HFFc6 (cell line): ENCODE measurements around the gene CYP2D6. TPM values are rescaled to one million over a fixed set of nuclear protein-coding genes. Genes with fewer than 3 reads are reported as not detected.
"Not testable (repeated sequence)": the region's sequence is repeated elsewhere in the genome, so short reads cannot be mapped to it uniquely, and the experiment has no call there.

Source experiments
- DNase-seq: peaks from one replicate; pipeline ENCODE4 v3.0.0-alpha.2; 2018
- H3K27ac Mint-ChIP-seq: 2 replicates; pipeline ENCODE4 v1.8.0; 2020; ENCODE audit warnings: mild to moderate bottlenecking, mixed read lengths
- H3K27me3 Mint-ChIP-seq: 2 replicates; pipeline ENCODE4 v1.8.0; 2021; ENCODE audit warnings: mild to moderate bottlenecking, moderate library complexity, mixed read lengths; ENCODE audit not compliant: insufficient read depth
- H3K36me3 Mint-ChIP-seq: 2 replicates; pipeline ENCODE4 v1.8.0; 2021; ENCODE audit warnings: low read depth, mixed read lengths
- H3K4me1 Mint-ChIP-seq: 2 replicates; pipeline ENCODE4 v1.8.0; 2020; ENCODE audit warnings: low read depth, mixed read lengths
- H3K4me3 Mint-ChIP-seq: 2 replicates; pipeline ENCODE4 v1.8.0; 2020; ENCODE audit warnings: mild to moderate bottlenecking, moderate library complexity, mixed read lengths
- H3K9me3 Mint-ChIP-seq: 2 replicates; pipeline ENCODE4 v1.8.0; 2020; ENCODE audit warnings: mild to moderate bottlenecking, mixed read lengths
- total RNA-seq, 6 experiments: library from RNA; stranded (reverse); fragmentation: NEBNext Ultra II Directional; extraction: Animal tissue kit (Norgen Biotek cat#: 25700); gene quantifications; 2 replicates in 1 of 6; 3 replicates in 5 of 6; pipeline ENCODE4 v1.2.3, GENCODE V29; 2021
- TF ChIP-seq, protein P1 (sequence below): fragments of 200-600 bp; sonication (generic); IDR thresholded peaks from 2 replicates; pipeline ENCODE4 v1.5.0; 2021; ENCODE audit warnings: antibody characterized with exemption, mild to moderate bottlenecking

CYP2D6 gene
- total RNA-seq, 6 experiments from 2014 or later, result 0.13 to 0.35 (median 0.17) TPM; not detected in 1

DNA sequence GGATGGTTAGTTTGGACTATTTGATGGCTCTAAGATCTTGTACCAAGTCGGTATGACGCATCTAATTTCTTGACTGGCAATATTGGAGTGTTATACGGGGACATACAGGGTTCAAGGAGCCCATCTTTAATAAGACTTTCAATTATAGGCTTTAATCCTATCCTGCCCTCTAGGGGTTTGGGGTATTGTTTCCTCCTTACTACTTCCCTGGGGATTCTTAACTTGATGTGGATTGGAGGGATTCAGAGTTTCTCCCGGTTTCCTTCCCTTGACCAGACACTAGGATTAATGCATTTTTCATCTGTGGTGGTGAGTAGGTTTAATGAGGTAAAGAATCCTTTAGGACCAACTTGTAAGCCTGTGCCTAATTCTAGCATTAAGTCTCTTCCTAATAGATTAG is 18.8 kb downstream of the CYP2D6 start:
- Mint-ChIP-seq H3K9me3 (peaks cover 17% of the 10 kb centered on the region), H3K4me3 (no peak overlapping the region), H3K36me3 (no peaks in the 10 kb centered on the region), H3K27ac (no peak overlapping the region), H3K4me1 (no peaks in the 10 kb centered on the region), H3K27me3 (peaks cover 4% of the 10 kb centered on the region)
- no peak for DNase-seq
- TF ChIP-seq, protein P1, sequence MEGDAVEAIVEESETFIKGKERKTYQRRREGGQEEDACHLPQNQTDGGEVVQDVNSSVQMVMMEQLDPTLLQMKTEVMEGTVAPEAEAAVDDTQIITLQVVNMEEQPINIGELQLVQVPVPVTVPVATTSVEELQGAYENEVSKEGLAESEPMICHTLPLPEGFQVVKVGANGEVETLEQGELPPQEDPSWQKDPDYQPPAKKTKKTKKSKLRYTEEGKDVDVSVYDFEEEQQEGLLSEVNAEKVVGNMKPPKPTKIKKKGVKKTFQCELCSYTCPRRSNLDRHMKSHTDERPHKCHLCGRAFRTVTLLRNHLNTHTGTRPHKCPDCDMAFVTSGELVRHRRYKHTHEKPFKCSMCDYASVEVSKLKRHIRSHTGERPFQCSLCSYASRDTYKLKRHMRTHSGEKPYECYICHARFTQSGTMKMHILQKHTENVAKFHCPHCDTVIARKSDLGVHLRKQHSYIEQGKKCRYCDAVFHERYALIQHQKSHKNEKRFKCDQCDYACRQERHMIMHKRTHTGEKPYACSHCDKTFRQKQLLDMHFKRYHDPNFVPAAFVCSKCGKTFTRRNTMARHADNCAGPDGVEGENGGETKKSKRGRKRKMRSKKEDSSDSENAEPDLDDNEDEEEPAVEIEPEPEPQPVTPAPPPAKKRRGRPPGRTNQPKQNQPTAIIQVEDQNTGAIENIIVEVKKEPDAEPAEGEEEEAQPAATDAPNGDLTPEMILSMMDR, result peak; percentile 24; the same call in 1 of the 2 replicates

DNA sequence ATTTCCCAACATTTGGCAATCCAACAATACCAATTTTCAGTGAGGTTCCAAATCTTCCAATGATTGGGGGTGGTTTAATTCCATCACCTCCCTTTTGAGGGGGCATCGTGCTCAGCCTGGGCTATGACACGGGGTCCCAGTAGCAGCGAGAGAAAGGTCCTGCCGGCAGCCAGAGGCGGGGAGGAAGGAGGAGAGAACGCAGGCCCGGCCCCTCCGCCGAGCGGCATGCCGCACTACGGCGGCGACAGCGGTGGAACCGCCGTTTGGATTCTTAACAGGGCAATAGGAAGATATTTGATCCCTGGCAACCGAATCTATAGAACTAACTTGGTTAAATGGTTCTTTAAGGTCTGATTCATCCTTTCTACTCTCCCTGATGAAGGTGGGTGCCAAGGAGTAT is 21.8 kb downstream of the CYP2D6 start:
- no peak for DNase-seq
- no peak overlapping the region for H3K27ac Mint-ChIP-seq
- no peak overlapping the region for H3K4me3 Mint-ChIP-seq
- H3K9me3 Mint-ChIP-seq, result peaks cover 12% of the 10 kb centered on the region
- TF ChIP-seq, protein P1, result no peak
- H3K4me1 Mint-ChIP-seq, result no peaks in the 10 kb centered on the region
- H3K36me3 Mint-ChIP-seq, result peaks cover 13% of the 10 kb centered on the region; the same call in 1 of the 2 replicates
- peaks cover 4% of the 10 kb centered on the region; the same call in 1 of the 2 replicates for H3K27me3 Mint-ChIP-seq

DNA sequence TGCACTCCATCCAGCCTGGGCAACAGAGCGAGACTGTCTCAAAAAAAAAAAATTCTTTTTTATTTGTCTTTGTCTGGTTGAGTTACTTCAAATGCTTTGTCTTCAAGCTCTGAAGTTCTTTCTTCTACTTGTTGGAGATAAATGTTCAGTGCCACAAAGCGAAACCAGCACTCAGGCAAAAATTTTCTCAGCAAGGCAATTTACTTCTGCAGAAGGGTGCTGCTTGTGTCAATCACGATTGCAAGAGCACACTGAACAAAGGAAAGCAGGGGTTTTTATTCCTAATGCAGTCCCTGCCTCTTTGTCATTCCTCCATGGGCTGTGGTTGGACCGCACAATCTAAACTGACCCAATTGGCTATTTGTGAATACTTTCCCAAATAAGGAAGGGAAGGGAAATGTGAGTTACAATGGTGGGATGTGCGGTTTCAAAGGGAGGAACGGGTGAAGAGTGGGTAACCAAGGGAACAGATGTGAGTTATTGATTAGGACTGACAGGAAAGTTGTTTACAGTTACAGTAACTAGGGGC is 26.2 kb downstream of the CYP2D6 start:
- not testable (repeated sequence) for H3K4me3 Mint-ChIP-seq, H3K27me3 Mint-ChIP-seq, H3K27ac Mint-ChIP-seq, H3K4me1 Mint-ChIP-seq, DNase-seq
- peaks cover 46% of the 10 kb centered on the region for H3K9me3 Mint-ChIP-seq
- peaks cover 30% of the 10 kb centered on the region; the same call in 1 of the 2 replicates for H3K36me3 Mint-ChIP-seq

DNA sequence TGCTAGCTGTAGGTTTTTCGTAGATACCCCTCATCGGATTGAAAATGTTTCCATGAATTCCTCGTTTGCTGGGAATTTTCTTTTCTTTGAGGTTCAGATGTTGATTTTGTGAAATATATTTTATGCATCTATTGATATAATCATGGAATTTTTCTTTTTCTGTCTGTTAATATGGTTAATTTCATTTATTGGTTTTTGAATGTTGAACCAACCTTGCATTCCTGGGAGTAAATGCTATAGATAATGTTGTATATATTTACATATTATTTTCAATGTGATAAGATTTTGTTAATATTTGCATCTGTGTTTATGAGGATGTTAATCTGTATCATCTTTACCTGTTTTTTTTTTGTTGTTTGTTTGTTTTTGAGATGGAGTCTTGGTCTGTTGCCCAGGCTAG is 29.4 kb downstream of the CYP2D6 start:
- DNase-seq, result no peak
- peaks cover 46% of the 10 kb centered on the region for H3K9me3 Mint-ChIP-seq
- H3K27me3 Mint-ChIP-seq, result peaks cover 1% of the 10 kb centered on the region
- no peak overlapping the region for H3K27ac Mint-ChIP-seq
- peaks cover 32% of the 10 kb centered on the region; the same call in 1 of the 2 replicates for H3K36me3 Mint-ChIP-seq
- TF ChIP-seq, protein P1, result no peak
- H3K4me3 Mint-ChIP-seq, result no peak overlapping the region
- no peaks in the 10 kb centered on the region for H3K4me1 Mint-ChIP-seq

DNA sequence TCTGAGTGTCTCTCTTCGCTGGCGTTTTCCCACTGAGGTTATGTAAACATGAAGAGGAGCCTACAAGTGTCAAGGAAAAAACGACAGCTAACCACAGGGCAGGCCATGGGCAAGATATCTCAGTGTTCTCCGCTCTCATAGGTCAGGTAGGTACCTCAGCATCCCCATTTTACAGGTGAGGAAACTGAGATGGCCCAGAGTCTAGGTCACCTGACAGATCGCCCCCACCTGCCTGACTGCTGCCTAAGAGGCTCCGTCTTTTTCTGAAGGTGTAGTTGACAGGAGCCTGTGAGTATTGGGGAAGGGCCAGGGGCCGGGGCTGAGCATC is 39.2 kb downstream of the CYP2D6 start:
- Mint-ChIP-seq H3K4me1 (peaks cover 21% of the 10 kb centered on the region), H3K4me3 (peak overlapping the region; percentile 98), H3K27me3 (peaks cover 3% of the 10 kb centered on the region; the same call in 1 of the 2 replicates), H3K9me3 (peaks cover 8% of the 10 kb centered on the region), H3K27ac (peak overlapping the region; percentile 98), H3K36me3 (peaks cover 21% of the 10 kb centered on the region)
- TF ChIP-seq, protein P1, result no peak
- DNase-seq, result no peak

DNA sequence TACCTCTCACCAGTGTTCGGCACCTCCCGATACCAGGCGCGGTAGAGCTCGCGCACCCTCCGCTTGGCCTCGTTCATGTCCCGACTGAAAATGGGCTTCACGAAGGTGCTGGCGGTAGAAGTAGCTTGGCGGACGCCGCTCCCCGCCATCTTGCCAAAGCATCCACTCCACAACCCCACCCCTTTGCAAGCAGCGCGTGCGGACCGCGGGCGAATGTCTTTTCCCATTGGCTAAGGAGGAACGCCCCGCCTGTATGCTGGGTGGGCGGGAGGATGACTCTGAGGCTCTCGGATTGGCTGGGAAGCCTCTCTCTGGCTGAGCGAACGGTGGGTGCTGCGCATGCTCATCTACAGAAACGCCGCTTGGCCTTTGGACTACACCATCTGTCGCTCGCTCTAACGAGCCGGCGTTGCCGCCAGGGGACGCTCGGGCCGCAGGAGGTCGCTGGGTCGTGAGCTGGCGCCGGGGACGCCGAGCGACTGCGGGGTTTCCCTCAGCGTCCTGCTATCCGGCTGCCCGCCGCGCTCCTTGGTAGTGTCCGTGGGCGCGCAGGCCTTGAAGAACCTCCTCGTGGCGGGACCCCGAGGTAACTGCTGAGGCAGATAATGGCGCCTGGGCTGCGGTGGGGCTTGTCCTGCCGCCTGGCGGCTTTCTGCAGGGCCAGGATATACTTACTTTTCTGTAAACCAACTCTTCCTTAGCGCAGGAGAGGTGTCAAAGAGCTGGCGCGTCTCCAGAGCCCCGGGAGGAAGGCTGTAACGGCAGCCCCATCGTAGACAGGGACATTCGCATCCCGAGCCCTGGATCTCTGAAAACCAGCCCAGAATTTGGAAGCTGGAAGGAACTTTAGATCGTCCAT is 39.8 kb downstream of the CYP2D6 start, which contains the start of gene NDUFA6:
Gene NDUFA6 (minus strand): TSS at position 177 of the 859 bp plus-strand sequence. CDS start 28 bp downstream, at position 149.
- Mint-ChIP-seq H3K36me3 (peaks cover 27% of the 10 kb centered on the region), H3K27me3 (peaks cover 3% of the 10 kb centered on the region; the same call in 1 of the 2 replicates), H3K27ac (peak within 1 kb of the TSS; percentile 98), H3K9me3 (peaks cover 8% of the 10 kb centered on the region), H3K4me3 (peak within 1 kb of the TSS; percentile 98), H3K4me1 (peaks cover 21% of the 10 kb centered on the region)
- TF ChIP-seq, protein P1, result peak; percentile 94
- peak; percentile 99 for DNase-seq
